ENCODE measurements around the gene EMP3.

DNA sequence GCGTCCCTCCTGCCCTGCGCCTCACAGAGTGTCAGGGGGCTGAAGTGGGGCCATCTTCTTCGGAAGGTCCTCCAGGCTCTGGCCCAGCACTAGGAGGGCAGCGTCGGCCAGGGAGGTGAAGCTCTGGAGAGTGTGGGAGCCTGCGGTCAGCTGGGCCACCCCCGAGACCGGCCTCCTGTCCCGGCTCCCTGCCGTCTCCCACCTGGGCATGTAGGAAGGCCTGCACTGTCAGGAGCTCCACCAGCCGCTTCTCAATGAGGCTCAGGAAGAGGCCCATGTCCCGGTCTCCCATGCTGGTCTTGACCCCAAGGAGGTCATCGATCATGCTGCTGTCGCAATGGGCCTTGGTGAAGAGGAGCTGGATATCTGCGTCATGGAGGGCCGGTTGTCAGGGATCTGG, 27.4 kb upstream of the EMP3 start:
- TF ChIP-seq, protein P1, sequence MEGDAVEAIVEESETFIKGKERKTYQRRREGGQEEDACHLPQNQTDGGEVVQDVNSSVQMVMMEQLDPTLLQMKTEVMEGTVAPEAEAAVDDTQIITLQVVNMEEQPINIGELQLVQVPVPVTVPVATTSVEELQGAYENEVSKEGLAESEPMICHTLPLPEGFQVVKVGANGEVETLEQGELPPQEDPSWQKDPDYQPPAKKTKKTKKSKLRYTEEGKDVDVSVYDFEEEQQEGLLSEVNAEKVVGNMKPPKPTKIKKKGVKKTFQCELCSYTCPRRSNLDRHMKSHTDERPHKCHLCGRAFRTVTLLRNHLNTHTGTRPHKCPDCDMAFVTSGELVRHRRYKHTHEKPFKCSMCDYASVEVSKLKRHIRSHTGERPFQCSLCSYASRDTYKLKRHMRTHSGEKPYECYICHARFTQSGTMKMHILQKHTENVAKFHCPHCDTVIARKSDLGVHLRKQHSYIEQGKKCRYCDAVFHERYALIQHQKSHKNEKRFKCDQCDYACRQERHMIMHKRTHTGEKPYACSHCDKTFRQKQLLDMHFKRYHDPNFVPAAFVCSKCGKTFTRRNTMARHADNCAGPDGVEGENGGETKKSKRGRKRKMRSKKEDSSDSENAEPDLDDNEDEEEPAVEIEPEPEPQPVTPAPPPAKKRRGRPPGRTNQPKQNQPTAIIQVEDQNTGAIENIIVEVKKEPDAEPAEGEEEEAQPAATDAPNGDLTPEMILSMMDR (conservative IDR thresholded peaks at IDR 0.05 in 1 of 2, IDR thresholded peaks at IDR 0.05 in 1 of 2; ENCODE audit: extremely low read depth in 1 of 2, insufficient read depth in 1 of 2, low read depth in 1 of 2, low read length in 2 of 2): no peak
- TF ChIP-seq EZH2 (IDR thresholded peaks at IDR 0.05; ENCODE audit: borderline replicate concordance, low read length): no peak

All from mammary epithelial cell (primary cell).